Calu3 (cell line): ENCODE data around the gene FAM149B1. TPM values are rescaled to one million over a fixed set of nuclear protein-coding genes. Genes with fewer than 3 reads are reported as not detected.

Experiments used
- BruUV-seq: library from RNA; stranded (reverse); fragments of 400-500 nt; replicated peaks from 2 replicates; lab custom pipeline; 2021; lab: Mats Ljungman, UMichigan
- CTCF ChIA-PET: fragments of 300-600 bp; sonication (Branson Sonifier 250); formaldehyde crosslinking; loops from one replicate; lab custom pipeline; 2022; ENCODE audit warnings: antibody characterized with exemption; lab: Charles Lee
- DNase-seq: peaks from one replicate; pipeline ENCODE4 v3.0.0; 2022
- H3K27ac Mint-ChIP-seq: one replicate; pipeline ENCODE4 v1.8.0; 2022; ENCODE audit warnings: mixed read lengths; ENCODE audit not compliant: unreplicated experiment
- H3K27me3 Mint-ChIP-seq: one replicate; pipeline ENCODE4 v1.8.0; 2022; ENCODE audit warnings: mixed read lengths; ENCODE audit not compliant: unreplicated experiment
- H3K36me3 Mint-ChIP-seq: one replicate; pipeline ENCODE4 v1.8.0; 2022; ENCODE audit warnings: mild to moderate bottlenecking, moderate library complexity, mixed read lengths; ENCODE audit not compliant: insufficient read depth, unreplicated experiment
- H3K4me1 Mint-ChIP-seq: one replicate; pipeline ENCODE4 v1.8.0; 2022; ENCODE audit warnings: mild to moderate bottlenecking, low read depth, mixed read lengths; ENCODE audit not compliant: unreplicated experiment
- H3K4me3 Mint-ChIP-seq: one replicate; pipeline ENCODE4 v1.8.0; 2022; ENCODE audit warnings: mild to moderate bottlenecking, low read depth, moderate library complexity, mixed read lengths; ENCODE audit not compliant: unreplicated experiment
- H3K9me3 Mint-ChIP-seq: one replicate; pipeline ENCODE4 v1.8.0; 2022; ENCODE audit warnings: low read depth, mixed read lengths; ENCODE audit not compliant: unreplicated experiment
- intact Hi-C: fragments of 100-400 bp; cut with micrococcal nuclease; formaldehyde crosslinking; loops from one replicate; pipeline ENCODE4 v1.10.0; 2022; ENCODE audit not compliant: unreplicated experiment
- total RNA-seq: library from RNA; stranded (reverse); gene quantifications from 2 replicates; pipeline ENCODE4 v1.2.3, GENCODE V29; 2022
- TF ChIP-seq, protein P1 (sequence below): fragments of 200-600 bp; IDR thresholded peaks from one replicate; pipeline ENCODE4 v1.8.0; 2022; ENCODE audit warnings: antibody characterized with exemption; ENCODE audit not compliant: unreplicated experiment

The FAM149B1 gene
- total RNA-seq, 1 experiment from 2014 or later: 31.5 TPM

DNA sequence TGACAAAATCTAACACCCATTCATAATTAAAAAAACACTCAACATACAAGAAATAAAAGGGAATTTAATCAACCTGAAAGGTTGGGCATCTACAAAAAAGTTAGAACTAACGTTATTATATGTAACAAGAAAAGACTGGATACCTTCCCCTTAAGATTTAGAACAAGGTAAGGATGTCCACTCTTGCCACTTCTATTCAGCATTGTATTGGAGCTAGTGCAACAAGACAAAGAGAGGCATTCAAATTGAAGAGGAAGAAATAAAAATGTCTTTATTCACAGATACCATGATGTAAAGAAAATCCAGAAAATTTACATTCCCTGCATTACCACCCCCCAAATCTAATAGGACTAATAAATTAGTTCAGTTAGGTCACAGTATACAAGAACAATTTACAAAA lies 18.3 kb downstream of the FAM149B1 start:
- CTCF ChIA-PET: no interaction called here
- no peaks in the 10 kb centered on the region for H3K9me3 Mint-ChIP-seq
- no peak overlapping the region for H3K4me3 Mint-ChIP-seq
- BruUV-seq: no TSS peak
- no peak for DNase-seq
- no peaks in the 10 kb centered on the region for H3K27me3 Mint-ChIP-seq
- H3K27ac Mint-ChIP-seq: no peak overlapping the region
- intact Hi-C loops: no loop called here
- TF ChIP-seq, protein P1, sequence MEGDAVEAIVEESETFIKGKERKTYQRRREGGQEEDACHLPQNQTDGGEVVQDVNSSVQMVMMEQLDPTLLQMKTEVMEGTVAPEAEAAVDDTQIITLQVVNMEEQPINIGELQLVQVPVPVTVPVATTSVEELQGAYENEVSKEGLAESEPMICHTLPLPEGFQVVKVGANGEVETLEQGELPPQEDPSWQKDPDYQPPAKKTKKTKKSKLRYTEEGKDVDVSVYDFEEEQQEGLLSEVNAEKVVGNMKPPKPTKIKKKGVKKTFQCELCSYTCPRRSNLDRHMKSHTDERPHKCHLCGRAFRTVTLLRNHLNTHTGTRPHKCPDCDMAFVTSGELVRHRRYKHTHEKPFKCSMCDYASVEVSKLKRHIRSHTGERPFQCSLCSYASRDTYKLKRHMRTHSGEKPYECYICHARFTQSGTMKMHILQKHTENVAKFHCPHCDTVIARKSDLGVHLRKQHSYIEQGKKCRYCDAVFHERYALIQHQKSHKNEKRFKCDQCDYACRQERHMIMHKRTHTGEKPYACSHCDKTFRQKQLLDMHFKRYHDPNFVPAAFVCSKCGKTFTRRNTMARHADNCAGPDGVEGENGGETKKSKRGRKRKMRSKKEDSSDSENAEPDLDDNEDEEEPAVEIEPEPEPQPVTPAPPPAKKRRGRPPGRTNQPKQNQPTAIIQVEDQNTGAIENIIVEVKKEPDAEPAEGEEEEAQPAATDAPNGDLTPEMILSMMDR: no peak
- peaks cover under 1% of the 10 kb centered on the region for H3K36me3 Mint-ChIP-seq
- H3K4me1 Mint-ChIP-seq: no peaks in the 10 kb centered on the region

DNA sequence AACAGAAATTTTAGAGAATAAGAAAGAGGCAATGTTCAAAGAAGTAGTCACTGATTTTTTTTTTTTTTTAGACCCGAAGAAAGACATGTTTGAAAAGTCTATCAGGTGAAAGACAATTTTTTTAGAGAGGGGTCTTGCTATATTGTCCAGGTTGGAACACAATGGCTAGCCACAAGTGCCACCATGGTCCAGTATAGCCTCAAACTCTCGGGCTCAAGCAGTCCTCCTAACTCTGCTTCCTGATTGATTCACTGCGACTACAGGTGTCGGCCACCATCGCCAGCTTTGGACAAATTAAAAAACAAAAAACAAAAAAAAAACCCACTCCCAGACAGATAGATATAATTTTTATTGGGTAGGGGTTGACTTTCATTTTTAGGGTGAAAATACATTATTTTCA lies 22.3 kb downstream of the FAM149B1 start:
- intact Hi-C loops: no loop called here
- Mint-ChIP-seq H3K27me3 (no peaks in the 10 kb centered on the region), H3K4me1 (no peaks in the 10 kb centered on the region), H3K27ac (no peak overlapping the region), H3K9me3 (no peaks in the 10 kb centered on the region), H3K4me3 (no peak overlapping the region), H3K36me3 (no peaks in the 10 kb centered on the region)
- CTCF ChIA-PET: interaction anchor here (0.7 kb wide), 1 partner anchor 279 kb away, joined by 3 read pairs; no protein-coding TSS in a partner anchor
- no peak for DNase-seq
- TF ChIP-seq, protein P1: no peak
- no TSS peak for BruUV-seq

DNA sequence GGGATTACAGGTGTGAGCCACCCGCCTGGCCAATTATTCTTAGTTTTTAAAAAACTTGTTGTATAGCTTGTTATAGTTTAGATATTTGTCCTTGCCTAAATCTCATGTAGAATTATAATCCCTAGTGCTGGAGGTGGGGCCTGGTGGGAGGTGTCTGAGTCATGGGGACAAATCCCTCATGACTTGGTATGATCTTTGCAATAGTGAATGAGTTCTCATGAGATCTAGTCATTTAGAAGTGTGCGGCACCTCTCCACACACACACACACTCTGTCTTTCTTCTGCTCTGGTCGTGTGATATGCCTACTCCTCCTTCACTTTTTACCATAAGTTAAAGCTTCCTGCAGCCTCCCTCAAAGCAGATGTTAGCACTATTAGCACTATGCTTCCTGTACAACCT lies 37.2 kb downstream of the FAM149B1 start:
- TF ChIP-seq, protein P1: no peak
- Mint-ChIP-seq H3K9me3 (peaks cover 6% of the 10 kb centered on the region), H3K27me3 (no peaks in the 10 kb centered on the region), H3K27ac (no peak overlapping the region), H3K4me1 (no peaks in the 10 kb centered on the region), H3K4me3 (no peak overlapping the region), H3K36me3 (no peaks in the 10 kb centered on the region)
- DNase-seq: no peak
- CTCF ChIA-PET: interaction anchor here (0.7 kb wide), 1 partner anchor 1387 kb away, joined by 4 read pairs; no protein-coding TSS in a partner anchor
- BruUV-seq: no TSS peak
- intact Hi-C loops: no loop called here

DNA sequence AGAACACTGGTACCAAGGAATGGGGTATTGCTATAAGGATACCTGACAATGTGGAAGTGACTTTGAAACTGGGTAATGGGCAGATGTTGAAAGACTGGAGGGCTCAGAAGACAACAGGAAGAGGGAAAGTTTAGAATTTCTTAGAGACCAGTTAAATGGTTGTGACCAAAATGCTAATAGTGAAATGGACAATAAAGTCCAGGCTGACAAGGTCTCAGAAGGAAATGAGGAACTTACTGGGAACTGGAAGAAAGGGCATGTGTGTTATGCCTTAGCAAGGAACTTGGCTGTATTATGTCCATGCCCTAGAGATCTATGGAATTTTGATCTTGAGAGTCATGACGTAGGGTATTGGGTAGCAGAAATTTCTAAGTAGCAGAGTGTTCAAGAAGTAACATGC lies 38.0 kb downstream of the FAM149B1 start:
- Mint-ChIP-seq H3K27me3 (no peaks in the 10 kb centered on the region), H3K9me3 (peaks cover 6% of the 10 kb centered on the region), H3K36me3 (peaks cover 5% of the 10 kb centered on the region), H3K27ac (no peak overlapping the region), H3K4me1 (no peaks in the 10 kb centered on the region), H3K4me3 (no peak overlapping the region)
- intact Hi-C loops: no loop called here
- CTCF ChIA-PET: interaction anchor here (0.6 kb wide), 1 partner anchor 12 kb away, joined by 6 read pairs; no protein-coding TSS in a partner anchor
- DNase-seq: no peak
- no TSS peak for BruUV-seq
- TF ChIP-seq, protein P1: no peak
